ENCODE measurements around the gene CDC42BPA. TPM values are rescaled to one million over a fixed set of nuclear protein-coding genes. Genes with fewer than 3 reads are reported as not detected.

Gene CDC42BPA
- total RNA-seq, result 10 to 100 TPM; 36.0 to 89.0 (median 67.4) TPM

DNA sequence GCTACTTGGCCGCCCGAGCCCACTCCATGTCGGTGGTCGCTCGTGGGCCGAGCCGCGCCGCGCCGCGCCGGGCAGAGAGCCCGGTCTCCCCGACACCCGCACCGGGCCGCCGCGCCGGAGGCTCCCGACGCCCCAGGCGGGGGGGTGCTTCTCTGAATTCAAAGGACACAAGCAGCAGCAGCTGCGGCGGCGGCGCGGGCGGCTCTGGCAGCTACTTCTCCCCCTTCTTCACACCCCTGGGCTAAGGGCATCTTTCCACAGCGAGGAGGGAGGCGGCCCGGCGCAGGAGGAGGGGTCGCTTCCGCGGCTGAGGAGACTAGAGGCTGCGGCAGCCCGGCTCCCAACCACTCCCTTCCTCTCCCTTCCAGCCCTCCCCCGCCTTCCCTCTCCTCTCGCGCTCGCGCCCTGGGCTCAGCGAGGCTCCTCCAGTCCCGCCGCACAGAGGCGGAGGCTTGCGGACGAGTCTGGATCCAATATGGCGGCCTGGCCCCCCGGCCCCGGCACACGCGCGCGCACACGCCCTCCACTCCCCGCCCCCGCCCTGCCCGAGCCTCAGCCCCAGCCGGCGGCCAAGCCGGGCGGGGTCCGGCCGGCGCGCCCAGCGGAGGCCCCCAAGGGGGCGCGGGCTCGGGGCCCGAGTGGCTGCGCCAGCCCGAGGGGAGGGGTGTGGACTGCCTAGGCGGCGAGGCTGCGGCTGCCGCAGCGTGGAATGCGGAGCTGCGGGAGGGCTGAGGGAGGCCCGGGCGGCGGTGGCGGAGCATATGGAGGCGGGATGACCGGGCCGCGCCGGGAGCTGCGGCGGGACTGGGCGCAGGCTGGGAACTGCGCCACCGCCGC lies at the start of gene CDC42BPA:
Gene CDC42BPA, minus strand, starts transcription at position 477 of the 837 bp plus-strand sequence. CDS start 1,310 bp downstream, outside the sequence.
- in situ Hi-C loops (cut with MboI; ENCODE audit: low pct_unique_long_range_greater_than_20kb in 2 of 9, low sequenced_read_pairs in 9 of 9, unreplicated experiment in 9 of 9), result loop anchor here in 1 of 9 experiments (25.0 kb wide), 1 partner anchor 119 kb away; no protein-coding TSS in a partner anchor

DNA sequence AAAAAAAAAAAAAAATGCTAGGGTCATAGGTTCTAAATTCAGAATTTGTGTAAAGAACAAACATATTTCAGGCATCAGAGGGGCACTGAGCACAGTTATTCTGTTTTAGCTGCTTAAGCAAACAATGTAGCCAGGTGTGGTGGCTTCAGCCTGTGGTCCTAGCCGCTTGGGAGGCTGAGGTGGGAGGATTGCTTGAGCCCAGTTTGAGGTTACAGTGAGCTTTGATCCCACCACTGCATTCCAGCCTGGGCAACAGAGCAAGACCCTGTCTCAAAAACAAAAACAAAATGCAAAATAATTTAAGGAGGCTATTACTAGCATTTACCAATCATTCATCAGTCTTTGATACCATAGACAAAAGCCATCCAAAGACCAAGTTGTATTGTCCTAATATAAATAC lies 49.7 kb upstream of the CDC42BPA start:
- no peak for ATAC-seq (replicated peaks in 6 of 8)
- H3K4me1 ChIP-seq (replicated peaks in 1 of 2), result peaks cover 20 to 21% of the 10 kb centered on the region in 2 donors
- H3K4me3 ChIP-seq, result no peak overlapping the region
- WGBS, 10 experiments, result 80 to 100% (median 90%) methylated on average over 1 of the region's 1 CpG; no CpG with 5 or more reads in 5 of the 10 experiments
- H3K27ac ChIP-seq, result no peak overlapping the region
- in situ Hi-C loops (cut with MboI; ENCODE audit: low pct_unique_long_range_greater_than_20kb in 2 of 9, low sequenced_read_pairs in 9 of 9, unreplicated experiment in 9 of 9), result no loop called here

More for the DNA sequence above, at the start of gene CDC42BPA:
- ATAC-seq (replicated peaks in 6 of 8), result peak; percentile 74 to 91 (median 88)
- Histone ChIP-seq H3K27ac (peak within 1 kb of the TSS; percentile 90 to 98), H3K4me1 (replicated peaks in 1 of 2) (peaks cover 15 to 18% of the 10 kb centered on the region in 2 donors), H3K4me3 (peak within 1 kb of the TSS; percentile 58 to 86 (median 65))
- WGBS, 10 experiments, result 0% methylated on average over 2 to 6 of the region's 98 CpGs; no CpG with 5 or more reads in 7 of the 10 experiments

GRCh38 chr1:227365473-227366431 lies 47.5 kb upstream of the CDC42BPA start:
- Histone ChIP-seq H3K4me3 (no peak overlapping the region), H3K27ac (no peak overlapping the region), H3K4me1 (replicated peaks in 1 of 2) (peaks cover 14 to 17% of the 10 kb centered on the region in 2 donors)
- 34 to 92% (median 83%) methylated on average over 2 to 8 of the region's 8 CpGs for WGBS, 10 experiments
- peak in 3 of 8 experiments; percentile 49 to 90 (median 50) for ATAC-seq (replicated peaks in 6 of 8)
- in situ Hi-C loops (cut with MboI; ENCODE audit: low pct_unique_long_range_greater_than_20kb in 2 of 9, low sequenced_read_pairs in 9 of 9, unreplicated experiment in 9 of 9), result no loop called here

DNA sequence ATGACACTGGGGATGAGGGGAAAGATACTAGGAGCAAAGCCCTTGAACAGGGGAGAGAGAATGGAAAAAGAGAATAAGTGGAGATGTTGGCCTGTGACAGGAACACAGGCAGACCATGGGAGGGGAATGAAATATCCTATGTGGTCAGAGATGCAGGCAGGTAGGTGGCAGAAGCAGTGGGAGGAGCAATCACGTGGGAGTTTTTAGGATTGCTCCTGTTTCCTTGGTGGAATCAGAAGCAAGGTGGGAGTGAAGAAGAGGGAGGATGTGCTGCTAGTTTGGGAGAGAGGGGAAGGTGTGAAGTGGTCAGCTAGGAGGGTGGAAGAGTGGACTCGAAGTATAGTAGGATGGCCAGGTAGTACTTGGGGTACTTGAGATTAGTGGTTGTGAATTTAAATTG lies 46.4 kb upstream of the CDC42BPA start:
- ATAC-seq (replicated peaks in 6 of 8), result no peak
- Histone ChIP-seq H3K27ac (no peak overlapping the region), H3K4me3 (no peak overlapping the region), H3K4me1 (replicated peaks in 1 of 2) (peaks cover 6 to 9% of the 10 kb centered on the region in 2 donors)
- WGBS, 10 experiments, result 63 to 100% (median 87%) methylated on average over 1 to 2 of the region's 2 CpGs; no CpG with 5 or more reads in 3 of the 10 experiments
- in situ Hi-C loops (cut with MboI; ENCODE audit: low pct_unique_long_range_greater_than_20kb in 2 of 9, low sequenced_read_pairs in 9 of 9, unreplicated experiment in 9 of 9), result no loop called here

DNA sequence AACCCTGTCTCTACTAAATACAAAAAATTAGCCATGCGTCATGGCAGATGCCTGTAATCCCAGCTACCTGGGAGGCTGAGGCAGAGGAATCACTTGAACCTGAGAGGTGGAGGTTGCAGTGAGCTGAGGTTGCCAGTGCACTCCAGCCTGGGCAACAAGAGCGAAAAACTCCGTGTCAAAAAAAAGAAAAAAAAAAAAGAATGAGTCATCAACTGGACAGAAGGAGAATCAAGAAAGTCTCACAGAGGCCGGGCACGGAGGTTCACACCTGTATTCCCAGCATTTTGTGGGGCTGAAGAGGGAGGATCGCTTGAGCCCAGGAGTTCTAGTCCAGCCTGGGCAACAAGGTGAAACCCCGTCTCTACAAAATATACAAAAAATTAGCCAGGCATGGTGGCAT lies 45.5 kb upstream of the CDC42BPA start:
- H3K4me3 ChIP-seq, result no peak overlapping the region
- in situ Hi-C loops (cut with MboI; ENCODE audit: low pct_unique_long_range_greater_than_20kb in 2 of 9, low sequenced_read_pairs in 9 of 9, unreplicated experiment in 9 of 9), result no loop called here
- H3K27ac ChIP-seq, result no peak overlapping the region
- 76 to 100% (median 94%) methylated on average over 1 to 7 of the region's 7 CpGs; no CpG with 5 or more reads in 1 of the 10 experiments for WGBS, 10 experiments
- ATAC-seq (replicated peaks in 6 of 8), result no peak
- peaks cover 0 to 2% of the 10 kb centered on the region in 2 donors for H3K4me1 ChIP-seq (replicated peaks in 1 of 2)

DNA sequence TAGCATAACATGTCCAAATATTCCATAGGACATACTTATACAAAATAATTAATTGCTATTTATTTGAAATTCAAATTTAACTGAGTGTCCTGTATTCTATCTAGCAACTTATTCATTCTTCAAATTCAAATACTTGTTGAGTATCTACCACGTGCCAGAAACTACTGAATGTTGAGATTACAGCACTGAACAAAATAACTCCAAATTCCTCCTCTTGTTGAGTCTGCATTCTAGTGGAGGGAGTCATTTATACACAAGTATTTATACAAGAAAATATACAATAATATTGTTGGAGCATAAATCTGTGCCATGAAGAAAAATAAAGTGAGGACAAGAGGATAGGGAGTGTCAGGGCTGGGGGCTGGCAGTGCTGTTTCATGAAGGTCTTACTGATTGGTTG lies 43.7 kb upstream of the CDC42BPA start:
- Histone ChIP-seq H3K4me3 (no peak overlapping the region), H3K4me1 (replicated peaks in 1 of 2) (peaks cover 5 to 9% of the 10 kb centered on the region in 2 donors), H3K27ac (no peak overlapping the region)
- WGBS, 10 experiments, result 0 to 83% (median 63%) methylated on average over 1 of the region's 1 CpG; no CpG with 5 or more reads in 2 of the 10 experiments
- ATAC-seq (replicated peaks in 6 of 8), result no peak
- in situ Hi-C loops (cut with MboI; ENCODE audit: low pct_unique_long_range_greater_than_20kb in 2 of 9, low sequenced_read_pairs in 9 of 9, unreplicated experiment in 9 of 9), result no loop called here

DNA sequence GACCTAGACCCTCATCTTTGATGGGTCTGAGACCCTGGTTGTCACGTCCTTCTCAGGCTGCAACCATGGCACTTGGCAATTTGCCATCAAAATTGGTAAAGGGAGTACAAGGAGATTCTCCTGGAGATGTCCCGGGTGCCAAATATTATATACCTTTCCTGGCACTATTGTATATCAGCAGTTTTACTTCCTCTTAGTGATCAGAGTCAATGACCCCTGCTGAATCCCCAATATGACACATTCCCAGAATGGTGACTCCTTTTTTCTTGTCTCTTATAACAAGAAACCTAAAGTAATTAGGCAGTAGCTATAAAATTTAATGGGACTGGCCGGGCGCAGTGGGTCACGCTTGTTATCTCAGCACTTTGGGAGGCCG lies 39.6 kb upstream of the CDC42BPA start:
- Histone ChIP-seq H3K4me3 (no peak overlapping the region), H3K4me1 (replicated peaks in 1 of 2) (peaks cover 10 to 12% of the 10 kb centered on the region in 2 donors), H3K27ac (peak overlapping the region in 1 of 2 donors; percentile 2)
- WGBS, 10 experiments, result 86 to 100% (median 97%) methylated on average over 1 to 6 of the region's 6 CpGs; no CpG with 5 or more reads in 3 of the 10 experiments
- ATAC-seq (replicated peaks in 6 of 8), result no peak
- in situ Hi-C loops (cut with MboI; ENCODE audit: low pct_unique_long_range_greater_than_20kb in 2 of 9, low sequenced_read_pairs in 9 of 9, unreplicated experiment in 9 of 9), result no loop called here

GRCh38 chr1:227357171-227357926 lies 39.1 kb upstream of the CDC42BPA start:
- 2 to 100% (median 58%) methylated on average over 2 to 7 of the region's 7 CpGs; no CpG with 5 or more reads in 2 of the 10 experiments for WGBS, 10 experiments

DNA sequence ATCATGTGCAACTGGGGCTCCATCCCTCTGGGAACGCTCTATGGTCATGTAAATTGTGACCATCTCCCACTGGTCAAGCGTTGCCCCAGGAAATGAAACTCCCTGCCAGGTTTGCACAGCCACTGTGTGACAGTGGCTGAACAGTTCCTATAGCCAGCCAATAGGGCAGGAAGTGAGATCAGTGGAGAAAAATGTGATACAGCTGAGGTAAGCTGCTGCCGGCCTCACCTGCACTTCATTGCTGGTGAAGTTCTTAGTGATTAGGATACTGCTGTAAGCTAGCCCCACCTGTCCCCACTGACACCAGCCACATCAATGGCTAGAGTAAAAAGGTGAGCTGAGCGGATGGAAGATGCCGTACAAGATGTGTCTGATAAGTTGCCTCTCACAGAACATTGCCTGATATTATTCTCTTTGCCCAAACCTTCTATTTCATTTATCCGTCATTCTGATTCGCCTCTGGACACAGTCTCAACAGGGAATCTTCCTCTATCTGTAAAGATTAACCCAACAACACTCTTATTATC lies 38.4 kb upstream of the CDC42BPA start:
- Histone ChIP-seq H3K4me1 (replicated peaks in 1 of 2) (peaks cover 10 to 12% of the 10 kb centered on the region in 2 donors), H3K4me3 (no peak overlapping the region), H3K27ac (no peak overlapping the region)
- in situ Hi-C loops (cut with MboI; ENCODE audit: low pct_unique_long_range_greater_than_20kb in 2 of 9, low sequenced_read_pairs in 9 of 9, unreplicated experiment in 9 of 9), result no loop called here
- 53 to 100% (median 66%) methylated on average over 1 to 7 of the region's 7 CpGs for WGBS, 10 experiments
- ATAC-seq (replicated peaks in 6 of 8), result peak in 6 of 8 experiments; percentile 2 to 71 (median 50)

More at GRCh38 chr1:227357171-227357926, 39.1 kb upstream of the CDC42BPA start:
- no peak overlapping the region for H3K4me3 ChIP-seq
- H3K4me1 ChIP-seq (replicated peaks in 1 of 2), result peaks cover 10 to 12% of the 10 kb centered on the region in 2 donors
- ATAC-seq (replicated peaks in 6 of 8), result peak; percentile 85 to 98 (median 88)
- H3K27ac ChIP-seq, result peak overlapping the region; percentile 22 to 33
- in situ Hi-C loops (cut with MboI; ENCODE audit: low pct_unique_long_range_greater_than_20kb in 2 of 9, low sequenced_read_pairs in 9 of 9, unreplicated experiment in 9 of 9), result no loop called here

DNA sequence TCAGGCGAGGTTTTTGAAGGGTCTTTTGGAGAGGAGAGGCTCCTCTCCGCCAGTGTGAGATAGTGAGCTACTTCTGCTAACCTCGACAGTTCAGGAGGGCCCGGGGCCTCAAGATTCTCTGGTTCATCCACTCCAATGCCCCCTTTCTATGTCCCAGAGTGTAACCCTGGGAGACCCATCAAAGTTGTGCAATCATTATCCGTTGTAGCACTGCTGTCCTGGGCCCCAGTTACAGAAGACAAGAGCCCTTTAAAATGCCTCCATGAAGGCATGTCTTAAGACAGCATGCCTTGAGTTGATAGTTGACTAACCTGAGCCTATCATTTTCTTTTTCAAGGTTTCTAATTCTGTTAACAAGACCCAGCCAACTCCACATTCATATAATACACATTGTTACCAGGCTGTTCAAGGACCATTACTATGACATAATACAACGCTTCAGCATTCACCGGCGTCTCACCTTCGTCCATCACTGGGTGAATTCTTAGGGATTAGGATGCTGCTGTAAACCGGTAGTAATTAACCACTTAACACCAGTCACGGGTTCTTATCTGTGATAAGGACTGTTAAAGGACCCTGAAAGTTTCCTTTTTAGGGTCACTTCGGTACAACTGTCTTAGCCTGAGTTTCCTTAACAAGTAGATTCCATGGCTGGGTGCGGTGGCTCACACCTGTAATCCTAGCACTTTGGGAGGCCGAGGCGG lies 37.4 kb upstream of the CDC42BPA start:
- no peak overlapping the region for H3K27ac ChIP-seq
- in situ Hi-C loops (cut with MboI; ENCODE audit: low pct_unique_long_range_greater_than_20kb in 2 of 9, low sequenced_read_pairs in 9 of 9, unreplicated experiment in 9 of 9), result no loop called here
- 87 to 100% (median 90%) methylated on average over 1 to 14 of the region's 15 CpGs; no CpG with 5 or more reads in 2 of the 10 experiments for WGBS, 10 experiments
- peaks cover 12% of the 10 kb centered on the region in 2 donors for H3K4me1 ChIP-seq (replicated peaks in 1 of 2)
- ATAC-seq (replicated peaks in 6 of 8), result no peak
- no peak overlapping the region for H3K4me3 ChIP-seq

- in situ Hi-C loops (cut with MboI; ENCODE audit: low pct_unique_long_range_greater_than_20kb in 2 of 9, low sequenced_read_pairs in 9 of 9, unreplicated experiment in 9 of 9), result no loop called here
- ATAC-seq (replicated peaks in 6 of 8), result no peak
- WGBS, 10 experiments, result 20 to 100% (median 58%) methylated on average over 1 to 3 of the region's 4 CpGs; no CpG with 5 or more reads in 6 of the 10 experiments
- no peak overlapping the region for H3K27ac ChIP-seq
- H3K4me3 ChIP-seq, result no peak overlapping the region
- H3K4me1 ChIP-seq (replicated peaks in 1 of 2), result peaks cover 12% of the 10 kb centered on the region in 2 donors
Measured at GRCh38 chr1:227353186-227353585, 34.9 kb upstream of the CDC42BPA start.
